ELF-1 (cell line): Measurements from ENCODE around the gene DCBLD2.

ENCODE experiments used
- DNase-seq: peaks from one replicate; pipeline ENCODE4 v3.0.0-alpha.2; 2016; ENCODE audit warnings: low read depth, low spot score

Gene DCBLD2

DNA sequence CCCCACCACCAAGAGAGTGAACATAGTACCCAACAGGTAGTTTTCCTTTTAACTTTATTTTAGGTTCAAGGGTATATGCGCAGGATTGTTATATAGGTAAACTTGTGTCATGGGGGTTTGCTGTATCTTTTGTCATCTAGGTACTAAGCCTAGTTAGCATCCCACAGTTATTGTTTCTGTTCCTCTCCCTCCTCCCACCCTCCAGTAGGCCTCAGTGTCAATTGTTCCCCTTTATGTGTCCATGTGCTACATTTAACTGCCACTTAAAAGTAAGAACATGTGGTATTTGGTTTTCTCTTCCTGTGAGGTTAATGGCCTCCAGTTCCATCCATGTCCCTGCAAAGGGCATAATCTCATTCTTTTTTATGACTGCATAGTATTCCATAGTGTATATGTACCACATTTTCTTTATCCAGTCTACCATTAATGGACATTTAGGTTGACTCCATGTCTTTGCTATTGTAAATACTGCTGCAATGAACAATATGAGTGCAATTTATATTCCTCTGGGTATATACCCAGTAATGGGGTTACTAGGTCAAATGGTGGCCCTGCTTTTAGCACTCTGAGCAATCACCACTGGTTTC is 72.2 kb downstream of the DCBLD2 start:
- no peak for DNase-seq

DNA sequence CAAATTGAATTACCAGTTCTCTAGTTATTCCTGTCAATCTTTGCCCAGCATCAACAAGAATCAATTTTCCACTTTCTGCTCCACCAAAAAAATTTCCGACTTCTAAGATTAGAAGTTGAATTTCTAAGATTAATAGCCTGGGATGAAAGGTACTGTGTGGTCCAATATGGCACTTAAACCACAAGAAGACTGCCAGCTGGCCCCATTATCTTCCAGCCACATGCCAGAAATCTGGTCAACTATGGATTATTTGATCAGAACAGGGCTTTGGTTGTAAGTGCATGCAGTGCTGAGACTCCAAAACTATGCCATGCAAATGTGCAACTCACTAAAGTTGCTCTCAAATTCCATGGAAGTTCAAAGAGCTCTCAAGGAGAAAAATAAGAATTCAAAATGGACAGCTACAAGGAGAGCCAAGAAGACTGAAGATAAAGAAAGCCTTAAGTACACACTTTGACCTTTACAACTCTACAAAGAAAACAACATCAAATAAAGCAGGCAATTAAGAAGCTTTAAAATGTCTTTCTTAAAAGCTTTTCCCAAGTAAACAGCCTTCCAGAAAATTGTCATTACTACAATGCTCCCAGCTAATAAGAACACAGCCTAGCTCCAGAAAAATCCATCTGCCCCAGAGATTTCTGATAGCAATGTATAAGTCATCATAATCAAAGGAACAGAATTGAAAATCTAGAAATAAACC is 74.1 kb downstream of the DCBLD2 start:
- DNase-seq: no peak

DNA sequence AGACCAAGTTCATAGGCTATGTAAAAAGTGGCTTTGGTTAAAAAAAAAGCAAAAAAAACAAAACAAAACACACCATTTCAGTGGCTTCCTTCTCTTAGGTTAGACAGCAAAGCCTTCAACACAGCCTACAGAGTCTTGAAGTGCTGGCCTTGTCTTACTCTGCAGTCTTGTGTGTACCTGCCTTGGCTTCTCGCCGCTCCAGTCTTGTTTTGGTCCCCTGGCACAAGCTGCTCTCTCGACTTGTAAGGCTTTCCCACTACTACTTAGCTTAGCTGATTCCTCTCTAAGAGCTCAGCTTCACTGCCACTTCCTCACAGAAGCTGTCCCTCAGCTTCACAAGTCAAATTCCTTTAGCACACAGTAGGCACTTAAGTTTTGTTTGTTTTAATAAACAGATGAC is 75.4 kb downstream of the DCBLD2 start:
- DNase-seq: no peak

DNA sequence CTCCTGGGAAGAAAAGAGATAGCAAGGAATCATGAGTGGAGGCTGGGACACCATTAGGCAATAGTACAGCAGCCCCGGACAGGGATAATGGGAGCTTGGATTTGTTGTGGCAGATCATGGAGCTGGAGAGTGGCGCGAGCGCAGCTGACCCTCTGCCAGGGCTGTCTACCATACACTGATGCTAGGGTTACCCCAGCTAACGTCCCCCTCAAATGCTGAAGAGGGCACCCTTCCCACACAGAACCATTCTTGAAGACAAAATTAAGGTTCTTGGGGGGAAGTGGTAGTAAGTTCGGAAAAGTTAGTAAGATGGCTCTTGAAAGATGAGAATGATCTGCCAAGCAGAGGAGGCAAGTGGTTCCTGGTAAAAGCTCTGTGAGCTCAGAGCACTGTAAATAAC is 77.2 kb downstream of the DCBLD2 start:
- no peak for DNase-seq

GRCh38 chr3:98823791-98824190 is 77.7 kb downstream of the DCBLD2 start:
- no peak for DNase-seq

- no peak for DNase-seq
Observed at GRCh38 chr3:98821063-98821462, 80.4 kb downstream of the DCBLD2 start.

GRCh38 chr3:98817547-98818041 is 83.9 kb downstream of the DCBLD2 start:
- no peak for DNase-seq

DNA sequence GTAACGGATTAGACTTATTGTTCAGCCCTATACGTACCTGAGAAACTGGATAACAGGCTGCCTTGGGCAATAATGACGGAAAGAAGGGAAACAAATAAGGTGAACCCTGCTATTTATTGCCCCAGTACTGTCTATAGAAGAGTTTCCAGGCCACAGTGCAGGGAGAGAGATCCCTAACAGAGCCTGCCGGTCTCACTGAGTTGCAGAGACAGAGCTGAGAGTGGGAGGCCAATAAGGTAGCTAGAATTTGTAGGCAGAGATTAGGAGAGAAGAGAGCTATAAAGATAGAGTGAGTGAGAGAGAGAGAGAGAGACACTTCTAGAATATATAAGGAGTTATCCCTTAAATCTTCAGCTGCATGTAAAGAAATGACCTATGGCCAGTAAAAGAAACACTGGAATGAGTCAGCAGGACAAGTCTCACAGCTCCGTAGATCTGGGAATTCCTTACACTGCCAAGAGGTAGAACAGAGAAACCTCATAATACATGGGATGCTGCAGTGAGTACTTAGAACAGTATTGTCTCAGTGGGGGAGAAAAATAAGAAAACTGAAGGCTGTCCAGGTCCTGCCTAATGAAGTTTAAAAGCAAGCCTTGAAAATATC is 86.6 kb downstream of the DCBLD2 start:
- no peak for DNase-seq

GRCh38 chr3:98812851-98813374 is 88.6 kb downstream of the DCBLD2 start:
- DNase-seq: no peak

DNA sequence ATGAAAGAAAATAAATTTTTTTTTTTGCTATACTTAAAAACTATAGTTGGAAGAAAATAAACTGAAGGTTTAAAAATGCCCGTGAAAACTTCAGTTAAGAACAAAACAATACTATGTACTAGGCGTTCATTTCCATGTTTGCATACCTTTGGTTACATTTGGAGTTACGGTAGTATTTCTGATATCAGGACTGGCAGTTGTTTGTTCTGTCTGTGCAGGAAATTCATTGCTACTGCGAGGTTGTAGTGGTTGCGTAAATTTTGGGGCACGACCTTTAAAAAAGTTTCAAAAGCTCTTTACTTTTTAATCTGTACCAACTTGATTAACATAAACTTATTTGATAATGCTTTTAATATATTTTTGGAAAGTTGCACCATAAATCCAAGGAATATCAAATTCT is 90.4 kb downstream of the DCBLD2 start:
- DNase-seq: no peak

DNA sequence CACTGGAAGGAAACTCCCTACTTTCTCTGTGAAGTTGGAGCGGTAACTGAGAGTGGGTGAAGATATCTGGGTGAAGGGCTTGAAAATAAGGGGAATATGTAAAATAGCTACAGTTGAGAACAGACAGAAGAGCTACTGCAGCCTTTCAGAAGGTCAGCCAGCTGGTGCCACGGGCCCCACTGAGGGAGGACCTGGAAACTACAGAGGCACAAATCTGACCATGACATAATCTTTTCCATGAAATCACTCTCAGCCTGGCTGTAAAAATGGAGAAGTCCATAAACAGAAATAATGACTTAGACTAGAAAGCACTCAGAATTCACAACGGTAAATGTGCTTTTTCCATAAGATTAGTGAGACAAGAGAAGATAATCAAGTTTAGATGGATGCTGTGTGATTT is 91.9 kb downstream of the DCBLD2 start:
- no peak for DNase-seq

GRCh38 chr3:98808071-98808470 is 93.4 kb downstream of the DCBLD2 start:
- no peak for DNase-seq

GRCh38 chr3:98807561-98807960 is 93.9 kb downstream of the DCBLD2 start:
- DNase-seq: no peak

DNA sequence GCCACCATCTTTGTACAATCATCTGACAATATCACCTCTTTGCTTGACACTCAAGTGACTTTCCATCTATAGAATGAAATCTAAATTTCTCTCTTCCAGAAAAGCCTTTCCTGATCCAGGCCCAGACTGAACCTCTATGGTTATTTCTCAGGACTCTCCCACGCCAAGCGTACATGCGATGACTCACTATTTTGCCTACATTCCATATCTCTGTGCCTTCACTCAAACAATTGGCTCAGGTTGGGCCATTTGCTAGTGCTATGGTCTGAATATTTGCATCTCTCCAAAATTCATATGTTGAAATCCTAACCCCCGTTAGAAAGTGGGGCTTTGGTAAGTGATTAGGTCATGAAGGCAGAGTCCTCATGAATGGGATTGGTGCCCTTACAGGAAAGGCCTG is 94.5 kb downstream of the DCBLD2 start:
- no peak for DNase-seq

- no peak for DNase-seq
Observed at GRCh38 chr3:98806521-98806920, 95.0 kb downstream of the DCBLD2 start.

GRCh38 chr3:98805571-98805970 is 95.9 kb downstream of the DCBLD2 start:
- DNase-seq: no peak

GRCh38 chr3:98801043-98801747 is 100.3 kb downstream of the DCBLD2 start:
- DNase-seq: no peak

DNA sequence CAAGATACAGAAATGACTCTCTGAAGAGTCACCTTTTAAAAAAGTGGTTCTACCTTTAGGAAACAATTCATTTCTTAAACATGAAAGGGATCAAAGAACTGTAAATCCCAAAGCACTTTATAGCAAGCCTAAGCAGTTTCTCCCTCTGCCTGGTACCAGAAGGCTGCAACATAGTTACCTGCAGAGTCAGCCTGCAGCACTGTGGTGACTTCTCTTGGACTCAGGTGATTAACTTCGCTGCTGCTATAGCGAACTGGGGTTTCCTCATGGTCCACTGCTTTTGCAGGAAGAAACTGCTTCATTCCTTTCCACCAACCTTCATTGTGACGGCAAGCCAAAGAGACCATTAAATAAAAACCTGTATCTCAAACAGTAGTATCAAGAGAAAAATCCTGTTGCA is 101.1 kb downstream of the DCBLD2 start:
- DNase-seq: no peak

- no peak for DNase-seq
Observed at GRCh38 chr3:98799479-98799878, 102.0 kb downstream of the DCBLD2 start.

- DNase-seq: no peak
Observed at GRCh38 chr3:98798820-98799219, 102.7 kb downstream of the DCBLD2 start.

- DNase-seq: no peak
Observed at GRCh38 chr3:98797905-98798304, 103.6 kb downstream of the DCBLD2 start.

DNA sequence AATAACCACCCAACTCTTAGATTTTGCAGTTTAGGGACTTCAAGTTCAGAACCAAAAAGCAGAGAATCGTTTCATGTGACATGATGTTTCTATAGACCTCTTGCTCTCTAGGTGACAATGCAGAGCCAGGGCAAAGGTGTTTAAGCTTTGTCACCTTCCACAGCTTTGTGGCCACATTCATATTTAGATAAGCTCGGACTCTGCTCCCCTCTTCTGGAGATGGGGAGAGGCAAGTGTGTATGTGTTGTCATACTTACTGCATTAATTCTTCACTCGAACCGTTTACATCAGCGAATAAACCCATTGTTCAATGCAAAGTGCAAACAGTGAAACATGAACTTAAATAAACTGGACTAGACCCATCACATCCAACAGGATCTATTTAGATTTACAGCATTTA is 105.2 kb downstream of the DCBLD2 start:
- no peak for DNase-seq
